HG02763 (cell line): ENCODE measurements around the gene SLFN14.
"Not testable (repeated sequence)": the region's sequence is repeated elsewhere in the genome, so short reads cannot be mapped to it uniquely, and the experiment has no call there.

Source experiments
- ATAC-seq: cut with Tn5 transposase; IDR thresholded peaks from one replicate; pipeline ENCODE4 v1.9.1; 2021; ENCODE audit warnings: mild to moderate bottlenecking, moderate library complexity; ENCODE audit not compliant: unreplicated experiment

The SLFN14 gene

GRCh38 chr17:35559495-35560210 is 966 bp downstream of the SLFN14 start:
- ATAC-seq = no peak

- ATAC-seq = no peak
Observed at GRCh38 chr17:35557353-35557752, 3.3 kb downstream of the SLFN14 start.

GRCh38 chr17:35555691-35556090 is 4.9 kb downstream of the SLFN14 start:
- ATAC-seq = no peak

GRCh38 chr17:35554668-35555067 is 6.0 kb downstream of the SLFN14 start:
- no peak for ATAC-seq

- no peak for ATAC-seq
Observed at GRCh38 chr17:35553310-35553709, 7.3 kb downstream of the SLFN14 start.

- ATAC-seq = no peak
Observed at GRCh38 chr17:35548978-35549377, 11.6 kb downstream of the SLFN14 start.

GRCh38 chr17:35548208-35548810 is 12.3 kb downstream of the SLFN14 start:
- ATAC-seq = no peak

- ATAC-seq = no peak
Observed at GRCh38 chr17:35546487-35546886, 14.1 kb downstream of the SLFN14 start.

- no peak for ATAC-seq
Observed at GRCh38 chr17:35545150-35545549, 15.5 kb downstream of the SLFN14 start.

- no peak for ATAC-seq
Observed at GRCh38 chr17:35543856-35544255, 16.8 kb downstream of the SLFN14 start.

- no peak for ATAC-seq
Observed at GRCh38 chr17:35542990-35543389, 17.6 kb downstream of the SLFN14 start.

GRCh38 chr17:35541434-35541833 is 19.2 kb downstream of the SLFN14 start:
- ATAC-seq = no peak

- ATAC-seq = no peak
Observed at GRCh38 chr17:35540589-35541404, 19.8 kb downstream of the SLFN14 start.

GRCh38 chr17:35539659-35540026 is 21.0 kb downstream of the SLFN14 start:
- ATAC-seq = no peak

- no peak for ATAC-seq
Observed at GRCh38 chr17:35537601-35538141, 22.9 kb downstream of the SLFN14 start, which contains the start of gene SLFN12L. Gene SLFN12L, minus strand, starts transcription at chr17:35537678. Its CDS starts 15,314 bp downstream, at chr17:35522364.

GRCh38 chr17:35536664-35537171 is 23.9 kb downstream of the SLFN14 start:
- ATAC-seq = no peak

- not testable (repeated sequence) for ATAC-seq
Observed at GRCh38 chr17:35535406-35535805, 25.2 kb downstream of the SLFN14 start.

- ATAC-seq = no peak
Observed at GRCh38 chr17:35534576-35535093, 26.0 kb downstream of the SLFN14 start.

GRCh38 chr17:35531160-35531559 is 29.5 kb downstream of the SLFN14 start:
- no peak for ATAC-seq

GRCh38 chr17:35529866-35530265 is 30.8 kb downstream of the SLFN14 start:
- no peak for ATAC-seq

GRCh38 chr17:35529326-35529725 is 31.3 kb downstream of the SLFN14 start:
- ATAC-seq = not testable (repeated sequence)
